ENCODE measurements around the gene B4GALNT1. TPM values are rescaled to one million over a fixed set of nuclear protein-coding genes. Genes with fewer than 3 reads are reported as not detected.

The B4GALNT1 gene
- polyA plus RNA-seq, 3 donors: not detected

GRCh38 chr12:57584050-57584449, 49.0 kb downstream of the B4GALNT1 start:
- Histone ChIP-seq H3K36me3 (replicated peaks in 1 of 2; ENCODE audit: control insufficient read depth in 1 of 2, insufficient read depth in 2 of 2, low read length in 2 of 2) (no peaks in the 10 kb centered on the region), H3K9ac (ENCODE audit: insufficient read depth, low read length, poor library complexity, severe bottlenecking) (no peak overlapping the region), H3K27ac (ENCODE audit: low read depth in 1 of 2, low read length in 2 of 2) (no peak overlapping the region), H3K4me1 (ENCODE audit: control insufficient read depth in 1 of 2, insufficient read depth in 2 of 2, low read length in 2 of 2) (peaks cover 15 to 17% of the 10 kb centered on the region in 2 donors), H3K79me2 (ENCODE audit: insufficient read depth, low read length) (no peaks in the 10 kb centered on the region), H3K9me3 (replicated peaks in 1 of 2; ENCODE audit: control insufficient read depth in 1 of 2, insufficient read depth in 1 of 2, low read length in 2 of 2) (no peaks in the 10 kb centered on the region), H4K20me1 (ENCODE audit: insufficient read depth, low read length) (no peaks in the 10 kb centered on the region), H3K27me3 (ENCODE audit: control insufficient read depth in 2 of 2, insufficient read depth in 2 of 2, low read length in 2 of 2) (peaks cover 5 to 20% of the 10 kb centered on the region in 2 donors), H2AFZ (ENCODE audit: insufficient read depth, low read depth, low read length, poor library complexity, severe bottlenecking) (no peak overlapping the region), H3K4me3 (replicated peaks in 1 of 3; ENCODE audit: low read depth in 2 of 3, low read length in 3 of 3) (no peak overlapping the region), H3K4me2 (replicated peaks; ENCODE audit: extremely low read depth, low read length, poor library complexity, severe bottlenecking) (no peak overlapping the region)
- WGBS (ENCODE audit: insufficient coverage): 100% methylated on average over 1 of the region's 2 CpGs
- Mint-ChIP-seq H3K4me1 (peaks cover 22% of the 10 kb centered on the region), H3K4me3 (no peak overlapping the region), H3K9me3 (no peaks in the 10 kb centered on the region), H3K27ac (peak overlapping the region in 3 of 7 donors; percentile 30 to 61 (median 59)), H3K27me3 (ENCODE audit: low read depth in 3 of 3) (peaks cover 5 to 20% (median 7%) of the 10 kb centered on the region in 3 donors), H3K36me3 (no peaks in the 10 kb centered on the region)
- TF ChIP-seq CTCF (IDR thresholded peaks at IDR 0.05): no peak
- no peak for DNase-seq
- intact Hi-C loops (cut with micrococcal nuclease): loop anchor here (1.0 to 10.0 kb wide), 3 partner anchors 37 to 111 kb away; partner anchors contain the start of gene OS9 (in 1 of the 2)

GRCh38 chr12:57583008-57583831, 49.8 kb downstream of the B4GALNT1 start:
- no peak overlapping the region for H2AFZ ChIP-seq (ENCODE audit: insufficient read depth, low read depth, low read length, poor library complexity, severe bottlenecking)
- H3K9me3 Mint-ChIP-seq: no peaks in the 10 kb centered on the region
- H3K4me3 ChIP-seq (replicated peaks in 1 of 3; ENCODE audit: low read depth in 2 of 3, low read length in 3 of 3): no peak overlapping the region
- H3K4me3 Mint-ChIP-seq: no peak overlapping the region
- no peaks in the 10 kb centered on the region for H3K9me3 ChIP-seq (replicated peaks in 1 of 2; ENCODE audit: control insufficient read depth in 1 of 2, insufficient read depth in 1 of 2, low read length in 2 of 2)
- H3K4me2 ChIP-seq (replicated peaks; ENCODE audit: extremely low read depth, low read length, poor library complexity, severe bottlenecking): no peak overlapping the region
- WGBS (ENCODE audit: insufficient coverage): 65% methylated on average over 10 of the region's 13 CpGs
- DNase-seq: peak; percentile 53 to 74 (median 73)
- H3K79me2 ChIP-seq (ENCODE audit: insufficient read depth, low read length): no peaks in the 10 kb centered on the region
- H3K9ac ChIP-seq (ENCODE audit: insufficient read depth, low read length, poor library complexity, severe bottlenecking): no peak overlapping the region
- peaks cover 5 to 20% (median 9%) of the 10 kb centered on the region in 3 donors for H3K27me3 Mint-ChIP-seq (ENCODE audit: low read depth in 3 of 3)
- peaks cover 5 to 20% of the 10 kb centered on the region in 2 donors for H3K27me3 ChIP-seq (ENCODE audit: control insufficient read depth in 2 of 2, insufficient read depth in 2 of 2, low read length in 2 of 2)
- TF ChIP-seq CTCF (IDR thresholded peaks at IDR 0.05): peak; percentile 97
- H3K36me3 Mint-ChIP-seq: no peaks in the 10 kb centered on the region
- H3K27ac Mint-ChIP-seq: peak overlapping the region in 1 of 7 donors; percentile 64
- peaks cover 22% of the 10 kb centered on the region for H3K4me1 Mint-ChIP-seq
- H3K4me1 ChIP-seq (ENCODE audit: control insufficient read depth in 1 of 2, insufficient read depth in 2 of 2, low read length in 2 of 2): peaks cover 15 to 17% of the 10 kb centered on the region in 2 donors
- H4K20me1 ChIP-seq (ENCODE audit: insufficient read depth, low read length): no peaks in the 10 kb centered on the region
- H3K36me3 ChIP-seq (replicated peaks in 1 of 2; ENCODE audit: control insufficient read depth in 1 of 2, insufficient read depth in 2 of 2, low read length in 2 of 2): no peaks in the 10 kb centered on the region
- no peak overlapping the region for H3K27ac ChIP-seq (ENCODE audit: low read depth in 1 of 2, low read length in 2 of 2)
- intact Hi-C loops (cut with micrococcal nuclease): loop anchor here in 1 of 2 donors (5.0 to 10.0 kb wide), 2 partner anchors 39 to 112 kb away; partner anchors contain the start of gene OS9
